CD4-positive, alpha-beta T cell treated with Interferon alpha-2 for 1 hour (primary cell): ENCODE measurements around the gene USF1.
"Not testable (repeated sequence)": the region's sequence is repeated elsewhere in the genome, so short reads cannot be mapped to it uniquely, and the experiment has no call there.

Experiments
- DNase-seq, 2 donors: peaks; one replicate each; pipeline ENCODE4 v3.0.0-alpha.2; 2020 to 2022

The USF1 gene

DNA sequence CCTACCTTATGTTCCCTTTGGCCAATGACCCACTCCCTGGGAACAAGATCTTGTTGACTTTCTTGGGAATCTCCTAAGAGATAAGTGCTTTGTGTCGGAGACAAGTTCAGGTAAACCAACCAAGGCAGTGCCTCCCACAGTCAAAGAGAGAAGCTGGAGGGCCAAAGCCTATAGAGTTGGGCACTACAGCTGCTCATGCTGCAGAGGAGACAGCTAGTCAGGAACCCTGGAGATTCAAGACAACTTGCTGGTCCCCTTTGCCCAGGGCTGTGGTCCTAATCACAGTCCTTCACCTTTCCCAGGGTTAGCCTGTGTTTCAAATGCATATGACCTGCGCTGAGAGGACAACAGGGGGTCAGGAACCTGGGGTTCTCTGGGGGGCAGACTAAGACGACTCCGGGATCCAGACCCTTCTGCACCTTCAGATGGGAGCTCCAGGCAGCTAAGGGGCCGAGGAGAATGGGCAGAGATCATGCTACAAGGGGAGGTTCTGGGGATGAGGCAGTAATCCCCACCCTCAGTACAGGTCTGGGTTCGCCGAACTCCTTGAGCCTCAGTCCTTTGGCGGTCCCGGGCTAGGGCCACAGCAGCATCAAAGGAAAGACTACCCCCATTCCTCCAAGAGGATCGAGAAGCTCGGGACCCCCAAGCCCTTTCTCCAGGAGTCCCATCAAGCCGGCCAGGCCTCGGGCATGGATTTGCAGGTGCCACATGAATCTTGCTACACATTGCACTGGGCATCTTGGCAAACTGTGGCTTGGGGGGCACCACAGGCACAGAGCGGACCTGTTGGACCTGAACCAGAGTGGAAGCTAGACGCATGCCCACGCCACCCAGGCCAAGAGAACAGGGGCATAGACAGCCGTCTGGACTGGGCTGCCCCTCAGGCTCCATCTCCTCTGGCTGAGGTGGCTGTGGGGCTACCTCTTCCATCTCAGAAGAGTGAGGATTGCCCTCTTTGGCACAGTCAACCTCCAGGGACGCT lies 2.0 kb upstream of the USF1 start:
- no peak for DNase-seq

- peak; percentile 47 to 48 for DNase-seq
Measured at GRCh38 chr1:161046605-161047228, 940 bp upstream of the USF1 start.

DNA sequence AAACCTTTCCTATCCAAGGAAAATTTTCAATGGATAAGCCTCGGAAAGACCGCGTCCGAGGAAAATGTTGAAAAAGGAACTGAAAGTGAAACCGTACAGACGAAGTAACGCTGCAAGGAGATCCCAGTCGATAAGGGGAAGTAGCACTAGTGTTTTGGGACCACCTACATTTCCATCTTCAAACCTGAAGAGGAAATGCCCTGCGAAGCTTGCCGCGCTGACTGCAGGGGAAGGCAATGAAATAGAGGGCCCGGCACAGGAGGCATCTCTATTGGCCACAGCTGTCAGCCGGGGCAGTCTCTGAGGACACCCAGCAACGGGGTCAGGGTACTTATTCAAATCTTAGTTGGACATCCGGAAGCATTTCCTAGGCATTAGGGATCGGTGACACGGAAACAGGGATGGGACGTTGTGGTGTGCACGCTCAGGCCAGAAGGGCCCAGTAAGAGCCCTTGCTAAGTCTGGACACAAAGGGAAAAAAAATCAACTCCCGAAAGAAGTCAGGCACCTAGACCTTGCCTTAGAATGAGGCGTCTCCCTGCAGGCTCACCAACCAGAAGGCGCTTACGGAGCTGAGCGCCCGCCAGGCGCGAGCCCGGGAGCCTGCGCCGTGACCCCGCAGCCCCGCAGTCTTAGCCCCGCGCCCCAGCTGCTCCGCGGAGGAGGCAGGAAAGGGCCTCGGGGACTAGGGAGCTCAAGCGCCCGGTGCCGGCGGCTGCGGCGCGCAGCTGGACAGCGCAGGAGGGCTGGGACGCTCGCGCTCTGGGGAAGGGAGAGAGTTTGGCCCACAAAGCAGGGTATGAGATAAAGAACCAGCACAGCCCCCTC lies 655 bp downstream of the USF1 start:
- peak; percentile 79 to 83 for DNase-seq

DNA sequence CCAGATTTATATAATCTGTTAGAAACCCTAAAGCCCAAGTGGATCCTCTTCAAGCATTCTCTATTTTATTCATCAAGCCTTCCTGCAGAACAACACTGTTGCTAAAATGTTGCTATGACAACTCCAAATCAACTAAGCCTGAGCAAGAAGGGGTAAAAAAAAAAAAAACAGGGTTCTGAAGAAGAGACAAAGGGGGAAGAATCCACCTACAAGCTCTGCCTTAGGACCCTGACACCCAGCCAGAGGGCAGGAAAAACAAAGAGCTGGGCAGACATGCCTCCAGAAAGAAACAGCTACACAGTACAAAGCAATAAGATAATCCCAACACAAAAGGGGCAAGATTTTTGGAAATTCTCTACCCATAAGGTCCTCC lies 1.3 kb downstream of the USF1 start:
- DNase-seq: peak in 1 of 2 donors; percentile 65

GRCh38 chr1:161039546-161039945 lies 6.2 kb downstream of the USF1 start:
- no peak for DNase-seq

DNA sequence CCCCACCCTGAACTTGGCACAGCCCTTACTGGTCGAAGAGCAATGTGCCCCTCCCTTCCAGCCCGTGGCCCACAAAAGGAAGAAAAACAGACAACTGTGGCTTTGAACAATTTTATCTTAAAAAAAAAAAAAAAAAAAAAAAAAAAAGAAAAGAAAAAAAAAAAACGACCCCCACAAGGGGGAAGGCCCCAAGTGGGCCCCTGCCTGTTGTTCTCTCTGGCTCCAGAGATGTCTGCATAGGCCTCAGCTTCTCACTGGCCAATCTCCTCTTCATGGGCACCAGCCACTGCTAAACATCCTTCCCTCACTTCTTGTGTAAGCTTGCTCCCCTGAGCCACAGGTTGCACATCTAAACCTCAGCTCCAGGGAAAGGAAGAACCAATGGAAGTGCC lies 6.6 kb downstream of the USF1 start:
- no peak for DNase-seq

DNA sequence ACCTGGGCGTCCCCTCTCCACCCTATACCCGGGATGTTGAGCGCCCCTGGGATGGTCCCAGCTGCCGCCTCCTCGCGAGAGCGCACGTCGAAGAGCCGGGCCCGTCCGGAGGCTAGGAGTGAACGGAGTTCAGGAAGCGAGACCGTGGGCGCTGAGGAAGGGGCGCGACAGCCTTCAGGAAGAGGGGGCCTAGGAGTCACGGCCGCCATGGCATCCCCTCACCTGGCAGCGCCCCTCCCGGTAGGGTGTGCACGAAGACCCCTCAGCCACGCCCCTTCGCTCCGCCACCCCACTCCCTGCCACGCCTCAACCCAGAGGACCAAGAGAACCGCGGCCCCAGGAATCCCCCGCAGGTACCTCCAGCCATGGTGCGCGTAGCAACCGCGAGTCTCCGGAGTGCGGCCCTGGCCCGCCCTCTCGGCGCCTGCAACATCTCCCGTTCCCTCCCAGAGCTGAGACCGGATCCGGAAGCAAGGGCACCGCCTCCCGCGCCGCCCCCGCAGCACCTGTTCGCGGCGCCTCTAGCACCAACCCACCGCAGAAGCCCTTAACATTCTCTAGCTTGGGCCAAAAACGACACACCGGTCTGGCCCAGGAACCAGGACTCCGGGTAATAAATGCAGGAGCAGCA lies 7.1 kb downstream of the USF1 start, which contains the start of gene TSTD1:
TSTD1 (minus strand) TSS at position 442 of the 631 bp plus-strand sequence; CDS start at position 367, 75 bp downstream.
- DNase-seq: peak; percentile 85 to 91

- no peak for DNase-seq
Measured at GRCh38 chr1:161037661-161038522, 7.9 kb downstream of the USF1 start.

GRCh38 chr1:161033751-161034150 lies 12.0 kb downstream of the USF1 start:
- DNase-seq: no peak

GRCh38 chr1:161032409-161032808 lies 13.4 kb downstream of the USF1 start:
- no peak for DNase-seq

DNA sequence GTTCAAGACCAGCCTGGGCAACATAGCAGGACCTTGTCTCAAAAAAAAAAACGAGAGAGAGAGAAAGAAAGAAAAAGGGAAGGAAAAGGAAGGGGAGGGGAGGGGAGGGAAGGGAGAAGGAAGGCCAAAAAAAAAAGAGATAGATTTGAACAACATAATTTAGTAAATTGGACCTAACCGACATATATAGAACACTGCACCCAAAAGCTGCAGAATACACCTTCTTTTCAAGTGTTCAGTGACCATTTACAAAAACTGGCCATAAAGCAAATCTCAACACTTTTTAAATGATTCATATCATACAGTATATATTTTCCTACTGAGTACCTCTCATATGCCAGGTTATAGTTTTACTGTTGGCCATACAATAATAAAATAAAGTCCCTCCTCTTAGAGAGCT lies 13.9 kb downstream of the USF1 start:
- DNase-seq: no peak

GRCh38 chr1:161029466-161029865 lies 16.3 kb downstream of the USF1 start:
- DNase-seq: not testable (repeated sequence)

- DNase-seq: not testable (repeated sequence)
Measured at GRCh38 chr1:161026954-161027353, 18.8 kb downstream of the USF1 start.

GRCh38 chr1:161022432-161022831 lies 23.3 kb downstream of the USF1 start:
- not testable (repeated sequence) for DNase-seq

GRCh38 chr1:161021970-161022353 lies 23.8 kb downstream of the USF1 start:
- no peak for DNase-seq

- peak; percentile 92 to 96 for DNase-seq
Measured at GRCh38 chr1:161021165-161021969, 24.4 kb downstream of the USF1 start.

- DNase-seq: peak in 1 of 2 donors; percentile 30
Measured at GRCh38 chr1:161020509-161021164, 25.1 kb downstream of the USF1 start, which contains the start of gene F11R. Gene F11R, minus strand, starts transcription at chr1:161021152. Its CDS starts 79 bp downstream, at chr1:161021073.

DNA sequence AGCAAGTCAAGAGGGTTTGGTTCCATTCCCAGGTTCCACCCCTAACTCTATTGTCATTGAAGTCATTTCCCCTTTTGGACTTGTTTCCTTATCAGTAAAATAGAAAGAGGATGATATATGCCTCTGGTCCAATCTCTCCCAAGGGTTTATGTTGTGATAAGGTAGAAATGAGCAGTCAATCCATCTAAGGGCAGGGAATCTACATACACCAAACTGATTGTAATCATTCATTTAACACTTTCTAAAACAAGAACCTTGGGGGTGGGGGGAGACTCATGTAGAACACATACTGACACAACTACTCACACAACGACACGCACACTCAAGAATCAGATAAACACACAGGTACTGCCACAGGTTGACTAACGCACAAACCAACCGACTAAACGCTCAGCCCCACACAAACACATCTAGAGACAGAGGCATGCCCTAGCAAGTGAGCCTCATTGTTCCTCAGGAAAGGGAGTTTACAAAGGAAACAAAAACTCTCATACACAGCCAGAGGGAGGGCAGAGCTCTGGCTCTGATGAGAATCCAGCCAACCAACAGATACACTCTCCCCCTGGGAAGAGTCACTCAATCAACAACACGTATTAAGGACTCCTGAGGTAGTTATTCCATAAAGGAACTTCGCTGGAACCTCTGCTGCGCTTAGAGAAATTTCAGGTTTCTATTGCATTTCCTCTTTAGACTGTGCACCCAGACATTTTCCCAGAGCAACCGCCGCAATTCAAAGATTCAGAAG lies 25.9 kb downstream of the USF1 start:
- DNase-seq: no peak

DNA sequence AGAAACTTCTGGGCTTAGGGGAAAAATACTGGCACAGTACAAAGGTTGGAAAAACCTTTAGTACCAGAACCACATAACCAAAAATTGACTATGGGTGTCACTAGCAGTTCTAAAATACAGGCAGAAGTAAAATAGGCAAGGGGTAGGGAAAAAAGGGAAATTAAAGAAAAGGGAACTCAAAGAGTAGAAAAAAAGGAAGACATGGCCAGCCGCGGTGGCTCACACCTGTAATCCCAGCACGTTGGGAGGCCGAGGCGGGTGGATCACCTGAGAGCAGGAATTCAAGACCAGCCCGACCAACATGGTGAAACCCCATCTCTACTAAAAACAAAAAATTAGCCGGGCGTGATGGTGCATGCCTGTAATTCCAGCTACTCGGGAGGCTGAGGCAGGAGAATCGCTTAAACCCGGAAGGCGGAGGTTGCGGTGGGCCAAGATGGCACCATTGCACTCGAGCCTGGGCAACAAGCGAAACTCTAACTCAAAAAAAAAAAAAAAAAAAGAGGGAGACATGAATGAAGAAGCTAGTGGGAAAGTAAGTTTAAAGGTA lies 26.6 kb downstream of the USF1 start:
- not testable (repeated sequence) for DNase-seq
